Prostate gland (tissue), 2 donors: ENCODE results near the gene SIGLEC15. TPM values are rescaled to one million over a fixed set of nuclear protein-coding genes. Genes with fewer than 3 reads are reported as not detected.

Source experiments
- DNase-seq: peaks from one replicate; pipeline ENCODE4 v3.0.0-alpha.2; 2019; ENCODE audit warnings: low spot score
- H3K27ac ChIP-seq, 2 donors: fragments of 200-600 bp; sonication (generic); 2 replicates each; pipeline ENCODE4 v1.5.1; 2017 to 2019
- H3K27me3 ChIP-seq: fragments of 200-600 bp; sonication (generic); replicated peaks from 2 replicates; pipeline ENCODE4 v1.5.1; 2019; ENCODE audit not compliant: insufficient read depth
- H3K36me3 ChIP-seq, 2 donors: fragments of 200-600 bp; sonication (generic); 1 replicate in 1 of 2; 2 replicates in 1 of 2; pipeline versions ENCODE4 v1.5.1 to v1.8.1; 2017 to 2019
- H3K4me1 ChIP-seq: fragments of 200-600 bp; sonication (generic); replicated peaks from 2 replicates; pipeline ENCODE4 v1.5.1; 2019
- H3K4me3 ChIP-seq, 2 donors: fragments of 200-600 bp; sonication (generic); 2 replicates each; pipeline ENCODE4 v1.5.1; 2017 to 2019
- H3K9me3 ChIP-seq: fragments of 200-600 bp; sonication (generic); 2 replicates; pipeline ENCODE4 v1.5.1; 2017
- POLR2A ChIP-seq: fragments of 450-650 bp; IDR thresholded peaks from one replicate; pipeline ENCODE4 v1.6.1; 2016; ENCODE audit warnings: antibody characterized with exemption, mild to moderate bottlenecking
- POLR2AphosphoS5 ChIP-seq: sonication (generic); formaldehyde crosslinking; IDR thresholded peaks from one replicate; pipeline ENCODE4 v1.6.1; 2017; ENCODE audit warnings: antibody characterized with exemption
- WGBS: methylation state at CpG from one replicate; pipeline ENCODE4 v1.1.5; 2018; 5-methylcytosine and 5-hydroxymethylcytosine counted together
- intact Hi-C: fragments of 100-400 bp; cut with DNase I; formaldehyde crosslinking; loops from one replicate; pipeline ENCODE4 v1.14.2; 2022
- total RNA-seq, 2 donors: library from RNA; depleted of rRNA; stranded (reverse); fragments of >200 nt; gene quantifications; one replicate each; pipeline ENCODE4 v1.1.0, GENCODE V29; 2016
- TF ChIP-seq, protein P1 (sequence below), 4 experiments: fragments of 200-600 bp in 2 of 4; fragments of 450-650 bp in 2 of 4; sonication (generic) in 2 of 4; IDR thresholded peaks; 1 replicate in 3 of 4; 2 replicates in 1 of 4; pipeline ENCODE4 v1.5.1; 2016 to 2019; ENCODE audit warnings: antibody characterized with exemption in 4 of 4, mild to moderate bottlenecking in 2 of 4, moderate library complexity in 2 of 4

SIGLEC15 gene
- total RNA-seq, 2 donors from 2014 or later = 0.91 TPM; not detected in 1

DNA sequence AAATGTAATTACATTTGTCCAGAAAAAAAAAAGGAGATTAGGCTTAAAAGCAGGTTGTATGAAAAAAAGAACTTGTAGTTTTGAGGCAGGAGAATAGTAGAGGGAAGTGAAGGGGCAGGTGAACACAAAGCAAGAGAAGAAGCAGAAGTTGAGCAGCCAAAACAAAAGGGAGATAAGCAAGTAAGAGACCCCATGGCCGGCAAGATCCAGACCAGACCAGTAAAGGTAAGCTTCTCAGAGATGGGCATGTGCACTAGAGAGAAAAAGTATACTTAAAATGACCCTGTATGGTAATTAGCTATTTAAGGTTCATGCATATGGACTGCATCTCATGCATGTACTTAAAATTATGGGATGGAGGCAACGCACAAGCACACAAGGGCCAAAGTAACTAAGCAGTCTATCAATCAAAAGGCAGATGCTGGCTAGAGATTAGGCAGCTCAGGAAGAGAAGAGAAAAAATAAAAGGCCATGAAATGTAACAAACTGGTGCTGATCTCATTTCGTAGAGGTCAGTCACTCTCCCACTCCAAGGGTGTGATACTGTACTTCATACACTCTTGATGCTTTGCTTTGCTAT is 9.7 kb downstream of the SIGLEC15 start:
- Histone ChIP-seq H3K36me3 (no peaks in the 10 kb centered on the region), H3K4me1 (peaks cover 9% of the 10 kb centered on the region), H3K27me3 (no peaks in the 10 kb centered on the region), H3K27ac (no peak overlapping the region), H3K9me3 (no peaks in the 10 kb centered on the region), H3K4me3 (no peak overlapping the region)
- TF ChIP-seq POLR2AphosphoS5 (no peak), POLR2A (no peak)
- intact Hi-C loops = loop anchor here (10.0 kb wide), 1 partner anchor 110 kb away; the partner anchor contains the start of gene SLC14A1
- WGBS = 41% methylated on average over 3 of the region's 3 CpGs
- no peak for DNase-seq

DNA sequence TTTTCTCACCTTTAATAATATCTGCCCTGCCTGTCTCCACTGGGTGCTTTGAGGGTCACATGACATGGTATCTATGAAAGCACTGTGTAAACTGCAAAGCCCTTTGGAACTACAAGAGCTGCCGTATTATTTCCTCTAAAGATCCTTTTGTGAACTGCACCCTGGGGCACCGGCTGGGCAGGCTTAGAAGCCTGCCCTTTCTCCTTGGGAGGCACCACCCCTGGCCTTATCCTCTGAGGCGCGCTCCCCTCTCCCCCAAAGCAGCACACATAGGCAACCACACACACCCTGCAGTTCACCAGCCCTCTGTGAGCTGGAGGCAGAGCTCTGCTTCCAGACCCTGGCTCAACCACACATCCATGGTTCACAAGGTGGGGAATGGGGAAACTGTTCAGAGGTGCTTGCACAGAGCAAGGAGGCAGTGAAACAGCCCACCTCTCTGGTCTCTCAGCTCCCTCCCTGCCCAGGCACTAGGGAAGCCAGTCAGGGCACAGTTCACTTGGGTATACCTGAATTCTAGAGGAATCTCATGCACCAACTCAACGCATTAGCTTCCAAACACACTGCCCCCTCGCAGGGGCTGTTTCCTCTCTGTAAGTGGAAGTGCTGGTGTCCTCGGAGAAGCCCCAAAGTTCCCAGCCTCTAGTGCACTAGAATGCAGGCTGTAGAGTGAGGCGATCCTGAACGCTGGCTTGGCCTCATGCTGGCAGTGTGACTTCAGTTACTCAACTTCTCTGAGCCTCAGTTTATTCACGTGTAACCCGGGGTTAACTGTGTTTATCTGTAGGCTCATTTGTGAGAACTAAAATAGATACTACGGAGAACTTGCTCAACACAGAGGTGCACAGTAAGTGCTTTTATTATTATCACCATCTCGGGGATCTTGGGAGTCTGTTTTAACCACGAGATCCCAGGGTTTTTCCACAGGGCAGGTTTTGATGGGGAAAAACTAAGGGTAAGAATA is 11.0 kb downstream of the SIGLEC15 start:
- Histone ChIP-seq H3K27me3 (no peaks in the 10 kb centered on the region), H3K27ac (no peak overlapping the region), H3K4me1 (peaks cover 9% of the 10 kb centered on the region), H3K9me3 (no peaks in the 10 kb centered on the region), H3K36me3 (no peaks in the 10 kb centered on the region), H3K4me3 (no peak overlapping the region)
- no peak for DNase-seq
- 73% methylated on average over 14 of the region's 14 CpGs for WGBS
- intact Hi-C loops = loop anchor here (10.0 kb wide), 1 partner anchor 112 kb away; the partner anchor contains the start of gene SLC14A1
- TF ChIP-seq, protein P1, sequence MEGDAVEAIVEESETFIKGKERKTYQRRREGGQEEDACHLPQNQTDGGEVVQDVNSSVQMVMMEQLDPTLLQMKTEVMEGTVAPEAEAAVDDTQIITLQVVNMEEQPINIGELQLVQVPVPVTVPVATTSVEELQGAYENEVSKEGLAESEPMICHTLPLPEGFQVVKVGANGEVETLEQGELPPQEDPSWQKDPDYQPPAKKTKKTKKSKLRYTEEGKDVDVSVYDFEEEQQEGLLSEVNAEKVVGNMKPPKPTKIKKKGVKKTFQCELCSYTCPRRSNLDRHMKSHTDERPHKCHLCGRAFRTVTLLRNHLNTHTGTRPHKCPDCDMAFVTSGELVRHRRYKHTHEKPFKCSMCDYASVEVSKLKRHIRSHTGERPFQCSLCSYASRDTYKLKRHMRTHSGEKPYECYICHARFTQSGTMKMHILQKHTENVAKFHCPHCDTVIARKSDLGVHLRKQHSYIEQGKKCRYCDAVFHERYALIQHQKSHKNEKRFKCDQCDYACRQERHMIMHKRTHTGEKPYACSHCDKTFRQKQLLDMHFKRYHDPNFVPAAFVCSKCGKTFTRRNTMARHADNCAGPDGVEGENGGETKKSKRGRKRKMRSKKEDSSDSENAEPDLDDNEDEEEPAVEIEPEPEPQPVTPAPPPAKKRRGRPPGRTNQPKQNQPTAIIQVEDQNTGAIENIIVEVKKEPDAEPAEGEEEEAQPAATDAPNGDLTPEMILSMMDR (IDR thresholded peaks at IDR 0.05) = no peak
- TF ChIP-seq POLR2AphosphoS5 (no peak), POLR2A (no peak)

DNA sequence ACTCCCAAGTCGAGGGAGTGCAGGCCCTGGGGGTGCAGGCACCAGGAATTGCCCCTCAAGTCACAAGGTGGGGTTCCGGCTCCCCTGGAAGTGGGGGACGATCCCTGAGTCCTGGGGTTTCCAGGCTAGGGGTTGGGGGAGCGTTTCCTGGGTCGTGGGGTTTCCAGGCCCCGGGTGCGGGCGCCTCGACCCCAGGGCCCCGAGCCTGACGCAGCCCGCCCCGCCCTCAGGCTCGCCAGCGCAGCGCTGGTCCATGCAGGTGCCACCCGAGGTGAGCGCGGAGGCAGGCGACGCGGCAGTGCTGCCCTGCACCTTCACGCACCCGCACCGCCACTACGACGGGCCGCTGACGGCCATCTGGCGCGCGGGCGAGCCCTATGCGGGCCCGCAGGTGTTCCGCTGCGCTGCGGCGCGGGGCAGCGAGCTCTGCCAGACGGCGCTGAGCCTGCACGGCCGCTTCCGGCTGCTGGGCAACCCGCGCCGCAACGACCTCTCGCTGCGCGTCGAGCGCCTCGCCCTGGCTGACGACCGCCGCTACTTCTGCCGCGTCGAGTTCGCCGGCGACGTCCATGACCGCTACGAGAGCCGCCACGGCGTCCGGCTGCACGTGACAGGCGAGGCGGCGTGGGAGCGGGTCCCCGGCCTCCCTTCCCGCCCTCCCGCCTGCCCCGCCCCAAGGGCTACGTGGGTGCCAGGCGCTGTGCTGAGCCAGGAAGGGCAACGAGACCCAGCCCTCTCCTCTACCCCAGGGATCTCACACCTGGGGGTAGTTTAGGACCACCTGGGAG is 12.0 kb downstream of the SIGLEC15 start:
- H3K27me3 ChIP-seq = no peaks in the 10 kb centered on the region
- H3K27ac ChIP-seq = no peak overlapping the region
- TF ChIP-seq POLR2AphosphoS5 = no peak
- TF ChIP-seq, protein P1 (IDR thresholded peaks at IDR 0.05) = peak in 1 of 4 experiments; percentile 18
- no peaks in the 10 kb centered on the region for H3K9me3 ChIP-seq
- peaks cover 9% of the 10 kb centered on the region for H3K4me1 ChIP-seq
- intact Hi-C loops = loop anchor here (10.0 kb wide), 1 partner anchor 113 kb away; the partner anchor contains the start of gene SLC14A1
- no peaks in the 10 kb centered on the region for H3K36me3 ChIP-seq
- peak overlapping the region in 1 of 2 donors; percentile 4 for H3K4me3 ChIP-seq
- 46% methylated on average over 81 of the region's 84 CpGs for WGBS
- DNase-seq = no peak

DNA sequence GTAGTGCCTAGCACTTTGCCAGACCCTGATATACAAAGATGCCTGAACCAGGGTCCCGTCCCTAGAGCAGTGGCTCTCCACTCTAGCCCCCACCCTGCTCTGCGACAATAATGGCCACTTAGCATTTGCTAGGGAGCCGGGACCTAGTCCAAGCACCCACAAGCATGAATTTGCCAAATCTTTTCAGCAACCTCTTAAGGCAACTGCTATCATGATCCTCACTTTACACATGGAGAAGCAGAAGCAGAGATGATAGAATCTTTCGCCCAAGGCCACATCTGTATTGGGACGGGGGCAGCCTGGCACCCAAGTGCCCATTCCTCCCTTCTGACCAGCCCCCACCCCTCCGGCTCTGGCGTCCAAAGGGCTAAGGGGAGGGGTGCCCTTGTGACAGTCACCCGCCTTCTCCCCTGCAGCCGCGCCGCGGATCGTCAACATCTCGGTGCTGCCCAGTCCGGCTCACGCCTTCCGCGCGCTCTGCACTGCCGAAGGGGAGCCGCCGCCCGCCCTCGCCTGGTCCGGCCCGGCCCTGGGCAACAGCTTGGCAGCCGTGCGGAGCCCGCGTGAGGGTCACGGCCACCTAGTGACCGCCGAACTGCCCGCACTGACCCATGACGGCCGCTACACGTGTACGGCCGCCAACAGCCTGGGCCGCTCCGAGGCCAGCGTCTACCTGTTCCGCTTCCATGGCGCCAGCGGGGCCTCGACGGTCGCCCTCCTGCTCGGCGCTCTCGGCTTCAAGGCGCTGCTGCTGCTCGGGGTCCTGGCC is 13.0 kb downstream of the SIGLEC15 start:
- Histone ChIP-seq H3K4me1 (peaks cover 9% of the 10 kb centered on the region), H3K27me3 (no peaks in the 10 kb centered on the region), H3K36me3 (no peaks in the 10 kb centered on the region), H3K4me3 (no peak overlapping the region), H3K9me3 (no peaks in the 10 kb centered on the region), H3K27ac (no peak overlapping the region)
- WGBS = 63% methylated on average over 46 of the region's 53 CpGs
- intact Hi-C loops = loop anchor here (10.0 kb wide), 1 partner anchor 114 kb away; the partner anchor contains the start of gene SLC14A1
- TF ChIP-seq POLR2AphosphoS5 (no peak), POLR2A (no peak)
- TF ChIP-seq, protein P1 (IDR thresholded peaks at IDR 0.05) = no peak
- DNase-seq = no peak
